OCI-M2 (cell line): Measurements from ENCODE around the gene NLRP12.
"Not testable (repeated sequence)": the region's sequence is repeated elsewhere in the genome, so short reads cannot be mapped to it uniquely, and the experiment has no call there.

Source experiments
- DNase-seq: peaks from one replicate; lab custom pipeline; 2025; ENCODE audit not compliant: unreplicated experiment; lab: John Stamatoyannopoulos, UW

Gene NLRP12

GRCh38 chr19:53840241-53840640, 16.1 kb upstream of the NLRP12 start:
- not testable (repeated sequence) for DNase-seq

- not testable (repeated sequence) for DNase-seq
Measured at GRCh38 chr19:53838446-53838845, 14.3 kb upstream of the NLRP12 start.

GRCh38 chr19:53832861-53833260, 8.7 kb upstream of the NLRP12 start:
- DNase-seq, result not testable (repeated sequence)

GRCh38 chr19:53828531-53828930, 4.4 kb upstream of the NLRP12 start:
- no peak for DNase-seq

- no peak for DNase-seq
Measured at GRCh38 chr19:53826876-53827275, 2.8 kb upstream of the NLRP12 start.

GRCh38 chr19:53823380-53824120, 564 bp downstream of the NLRP12 start:
- no peak for DNase-seq

- DNase-seq, result no peak
Measured at GRCh38 chr19:53819861-53820260, 4.3 kb downstream of the NLRP12 start.

- DNase-seq, result no peak
Measured at GRCh38 chr19:53818756-53819155, 5.4 kb downstream of the NLRP12 start.

- no peak for DNase-seq
Measured at GRCh38 chr19:53813996-53814395, 10.1 kb downstream of the NLRP12 start.

GRCh38 chr19:53812335-53812734, 11.8 kb downstream of the NLRP12 start:
- DNase-seq, result no peak

- DNase-seq, result no peak
Measured at GRCh38 chr19:53810891-53811290, 13.2 kb downstream of the NLRP12 start.

- no peak for DNase-seq
Measured at GRCh38 chr19:53810187-53810546, 13.9 kb downstream of the NLRP12 start.

- no peak for DNase-seq
Measured at GRCh38 chr19:53809518-53810186, 14.5 kb downstream of the NLRP12 start.

GRCh38 chr19:53808710-53809125, 15.4 kb downstream of the NLRP12 start:
- DNase-seq, result no peak

- DNase-seq, result no peak
Measured at GRCh38 chr19:53801257-53801656, 22.9 kb downstream of the NLRP12 start.

- DNase-seq, result no peak
Measured at GRCh38 chr19:53795019-53795418, 29.1 kb downstream of the NLRP12 start.

GRCh38 chr19:53792721-53793433, 31.2 kb downstream of the NLRP12 start:
- peak; percentile 11 for DNase-seq

GRCh38 chr19:53789708-53790678, 34.1 kb downstream of the NLRP12 start:
- DNase-seq, result no peak

- no peak for DNase-seq
Measured at GRCh38 chr19:53787266-53787665, 36.8 kb downstream of the NLRP12 start.

- DNase-seq, result no peak
Measured at GRCh38 chr19:53786744-53787143, 37.4 kb downstream of the NLRP12 start.
